ENCODE data around the gene PLXNC1. TPM values are rescaled to one million over a fixed set of nuclear protein-coding genes. Genes with fewer than 3 reads are reported as not detected.

PLXNC1 gene
- total RNA-seq (10 to 100 TPM; 26.4 to 27.6 TPM), polyA plus RNA-seq (1 to 10 TPM; 2.9 to 8.3 TPM)

- Mint-ChIP-seq H3K27me3 (no peaks in the 10 kb centered on the region), H3K4me3 (peak within 1 kb of the TSS; percentile 92 to 98 (median 94)), H3K36me3 (peaks cover 0 to 9% of the 10 kb centered on the region in 2 donors), H3K27ac (peak within 1 kb of the TSS in 6 of 7 donors; percentile 4 to 72 (median 62)), H3K4me1 (peaks cover 24 to 47% (median 34%) of the 10 kb centered on the region in 4 donors), H3K9me3 (no peaks in the 10 kb centered on the region)
- peak within 1 kb of the TSS; percentile 40 for H3K27ac ChIP-seq (ENCODE audit: low read depth, low read length)
- ChIA-PET CTCF (ENCODE audit: partially characterized antibody) (interaction anchor here (1.0 to 2.3 kb wide), 6 partner anchors 13 to 384 kb away, joined by 3 to 8 read pairs (median 6); no protein-coding TSS in a partner anchor), POLR2A (ENCODE audit: partially characterized antibody) (interaction anchor here (0.8 to 4.7 kb wide), 16 partner anchors 9 to 841 kb away, joined by 3 to 58 read pairs (median 6); partner anchors contain the start of gene CEP83)
- DNase-seq, result peak; percentile 75 to 81 (median 78)
- peak within 1 kb of the TSS; percentile 57 to 62 for H3K4me3 ChIP-seq (ENCODE audit: low read length in 2 of 2)
- H3K4me1 ChIP-seq (ENCODE audit: insufficient read depth, low read length), result peaks cover 33% of the 10 kb centered on the region
- no peaks in the 10 kb centered on the region for H3K27me3 ChIP-seq (ENCODE audit: insufficient read depth, low read length)
- no peaks in the 10 kb centered on the region for H3K36me3 ChIP-seq (ENCODE audit: insufficient read depth, low read length)
- no peaks in the 10 kb centered on the region for H3K9me3 ChIP-seq (ENCODE audit: control insufficient read depth in 1 of 2, low read length in 2 of 2)
- intact Hi-C loops (cut with micrococcal nuclease), result loop anchor here (1.0 to 10.0 kb wide), 9 partner anchors 14 to 1387 kb away; partner anchors contain the start of genes CEP83, CRADD and NR2C1
Measured at GRCh38 chr12:94147991-94148738, at the start of gene PLXNC1. Gene PLXNC1 (plus strand): TSS chr12:94148577. CDS start chr12:94148972, 395 bp downstream.

- H3K36me3 ChIP-seq (ENCODE audit: insufficient read depth, low read length), result no peaks in the 10 kb centered on the region
- Mint-ChIP-seq H3K27me3 (peaks cover 0 to 6% of the 10 kb centered on the region in 2 donors), H3K4me3 (peak overlapping the region in 3 of 8 donors; percentile 0 to 55 (median 18)), H3K36me3 (no peaks in the 10 kb centered on the region), H3K4me1 (peaks cover 5 to 21% (median 7%) of the 10 kb centered on the region in 4 donors), H3K27ac (peak overlapping the region in 2 of 7 donors; percentile 6 to 48), H3K9me3 (no peaks in the 10 kb centered on the region)
- CTCF ChIA-PET (ENCODE audit: partially characterized antibody), result interaction anchor here (0.7 to 8.2 kb wide), 9 partner anchors 45 to 1112 kb away, joined by 3 to 480 read pairs (median 66); partner anchors contain the start of gene SOCS2
- DNase-seq, result no peak
- H3K4me1 ChIP-seq (ENCODE audit: insufficient read depth, low read length), result peaks cover 10% of the 10 kb centered on the region
- H3K27ac ChIP-seq (ENCODE audit: low read depth, low read length), result no peak overlapping the region
- no peaks in the 10 kb centered on the region for H3K27me3 ChIP-seq (ENCODE audit: insufficient read depth, low read length)
- no peak overlapping the region for H3K4me3 ChIP-seq (ENCODE audit: low read length in 2 of 2)
- POLR2A ChIA-PET (ENCODE audit: partially characterized antibody), result no interaction called here
- intact Hi-C loops (cut with micrococcal nuclease), result no loop called here
- no peaks in the 10 kb centered on the region for H3K9me3 ChIP-seq (ENCODE audit: control insufficient read depth in 1 of 2, low read length in 2 of 2)
Measured at GRCh38 chr12:94099191-94099590, 49.2 kb upstream of the PLXNC1 start.

GRCh38 chr12:94099632-94100031 lies 48.7 kb upstream of the PLXNC1 start:
- Histone ChIP-seq H3K27ac (ENCODE audit: low read depth, low read length) (no peak overlapping the region), H3K9me3 (ENCODE audit: control insufficient read depth in 1 of 2, low read length in 2 of 2) (no peaks in the 10 kb centered on the region), H3K27me3 (ENCODE audit: insufficient read depth, low read length) (no peaks in the 10 kb centered on the region), H3K4me1 (ENCODE audit: insufficient read depth, low read length) (peaks cover 10% of the 10 kb centered on the region), H3K4me3 (ENCODE audit: low read length in 2 of 2) (no peak overlapping the region), H3K36me3 (ENCODE audit: insufficient read depth, low read length) (no peaks in the 10 kb centered on the region)
- Mint-ChIP-seq H3K4me1 (peaks cover 5 to 21% (median 7%) of the 10 kb centered on the region in 4 donors), H3K27ac (peak overlapping the region in 1 of 7 donors; percentile 48), H3K27me3 (peaks cover under 1 to 8% of the 10 kb centered on the region in 2 donors), H3K9me3 (no peaks in the 10 kb centered on the region), H3K4me3 (peak overlapping the region in 3 of 8 donors; percentile 0 to 55 (median 18)), H3K36me3 (no peaks in the 10 kb centered on the region)
- ChIA-PET POLR2A (ENCODE audit: partially characterized antibody) (interaction anchor here (1.1 kb wide), 1 partner anchor 25 kb away, joined by 3 read pairs; no protein-coding TSS in a partner anchor), CTCF (ENCODE audit: partially characterized antibody) (interaction anchor here (0.7 to 8.2 kb wide), 15 partner anchors 12 to 1113 kb away, joined by 3 to 480 read pairs (median 27); partner anchors contain the start of gene SOCS2)
- DNase-seq, result no peak
- intact Hi-C loops (cut with micrococcal nuclease), result loop anchor here (5.0 kb wide), 2 partner anchors 657 to 677 kb away; partner anchors contain the start of gene UBE2N

- ChIA-PET POLR2A (ENCODE audit: partially characterized antibody) (interaction anchor here (0.9 to 3.2 kb wide), 7 partner anchors 25 to 621 kb away, joined by 3 to 37 read pairs (median 3); no protein-coding TSS in a partner anchor), CTCF (ENCODE audit: partially characterized antibody) (interaction anchor here (0.7 to 8.2 kb wide), 40 partner anchors 9 to 1316 kb away, joined by 3 to 480 read pairs (median 14); partner anchors contain the start of gene SOCS2)
- Mint-ChIP-seq H3K27ac (peak overlapping the region in 2 of 7 donors; percentile 24 to 31), H3K4me3 (peak overlapping the region in 6 of 8 donors; percentile 6 to 71 (median 36)), H3K27me3 (peaks cover 7 to 9% of the 10 kb centered on the region in 2 donors), H3K4me1 (peaks cover 5 to 21% (median 7%) of the 10 kb centered on the region in 4 donors), H3K9me3 (no peaks in the 10 kb centered on the region), H3K36me3 (no peaks in the 10 kb centered on the region)
- Histone ChIP-seq H3K36me3 (ENCODE audit: insufficient read depth, low read length) (no peaks in the 10 kb centered on the region), H3K9me3 (ENCODE audit: control insufficient read depth in 1 of 2, low read length in 2 of 2) (no peaks in the 10 kb centered on the region), H3K4me3 (ENCODE audit: low read length in 2 of 2) (no peak overlapping the region), H3K27me3 (ENCODE audit: insufficient read depth, low read length) (no peaks in the 10 kb centered on the region), H3K27ac (ENCODE audit: low read depth, low read length) (no peak overlapping the region), H3K4me1 (ENCODE audit: insufficient read depth, low read length) (peaks cover 10% of the 10 kb centered on the region)
- peak in 1 of 5 donors; percentile 39 for DNase-seq
- intact Hi-C loops (cut with micrococcal nuclease), result loop anchor here (5.0 kb wide), 2 partner anchors 658 to 678 kb away; partner anchors contain the start of gene UBE2N
Measured at GRCh38 chr12:94100211-94100627, 48.2 kb upstream of the PLXNC1 start.

GRCh38 chr12:94100990-94101737 lies 47.2 kb upstream of the PLXNC1 start:
- POLR2A ChIA-PET (ENCODE audit: partially characterized antibody), result interaction anchor here (0.8 to 3.2 kb wide), 16 partner anchors 26 to 1113 kb away, joined by 3 to 37 read pairs (median 4); partner anchors contain the start of genes CRADD and SOCS2
- DNase-seq, result peak; percentile 66 to 79 (median 77)
- Histone ChIP-seq H3K27ac (ENCODE audit: low read depth, low read length) (peak overlapping the region; percentile 20), H3K36me3 (ENCODE audit: insufficient read depth, low read length) (no peaks in the 10 kb centered on the region), H3K27me3 (ENCODE audit: insufficient read depth, low read length) (no peaks in the 10 kb centered on the region), H3K9me3 (ENCODE audit: control insufficient read depth in 1 of 2, low read length in 2 of 2) (no peaks in the 10 kb centered on the region), H3K4me3 (ENCODE audit: low read length in 2 of 2) (peak overlapping the region; percentile 54 to 82), H3K4me1 (ENCODE audit: insufficient read depth, low read length) (peaks cover 10% of the 10 kb centered on the region)
- CTCF ChIA-PET (ENCODE audit: partially characterized antibody), result interaction anchor here (0.6 to 8.2 kb wide), 92 partner anchors 7 to 1317 kb away, joined by 3 to 480 read pairs (median 5); partner anchors contain the start of genes CRADD and SOCS2
- H3K4me1 Mint-ChIP-seq, result peaks cover 5 to 21% (median 7%) of the 10 kb centered on the region in 4 donors
- intact Hi-C loops (cut with micrococcal nuclease), result loop anchor here (1.0 to 5.0 kb wide), 4 partner anchors 122 to 679 kb away; partner anchors contain the start of gene UBE2N
- no peaks in the 10 kb centered on the region for H3K9me3 Mint-ChIP-seq
- H3K36me3 Mint-ChIP-seq, result no peaks in the 10 kb centered on the region
- H3K27ac Mint-ChIP-seq, result peak overlapping the region in 6 of 7 donors; percentile 36 to 91 (median 67)
- H3K27me3 Mint-ChIP-seq, result peaks cover 8 to 9% of the 10 kb centered on the region in 2 donors
- peak overlapping the region; percentile 85 to 91 (median 88) for H3K4me3 Mint-ChIP-seq
